Adrenal gland (tissue), 12 donors: ENCODE data around the gene NDRG2. TPM values are rescaled to one million over a fixed set of nuclear protein-coding genes. Genes with fewer than 3 reads are reported as not detected.

Source experiments
- DNase-seq, 7 donors: peaks; one replicate each; pipeline ENCODE4 v3.0.0-alpha.2; 2019 to 2020
- H3K27ac ChIP-seq, 5 donors: fragments of 200-600 bp; sonication (generic) in 4 of 5; 1 replicate in 3 of 5; 2 replicates in 2 of 5; pipeline versions ENCODE4 v1.5.1 to v1.8.0; 2016 to 2020; ENCODE audit warnings: mild to moderate bottlenecking in 1 of 5
- H3K27me3 ChIP-seq: fragments of 200-600 bp; 2 replicates; pipeline ENCODE4 v1.8.0; 2021
- H3K36me3 ChIP-seq, 2 donors: fragments of 200-600 bp; replicated peaks in 1 of 2; 1 replicate in 1 of 2; 2 replicates in 1 of 2; pipeline versions ENCODE4 v1.5.1 to v1.8.0; 2018 to 2022
- H3K4me1 ChIP-seq, 2 donors: fragments of 200-600 bp; replicated peaks in 1 of 2; 1 replicate in 1 of 2; 2 replicates in 1 of 2; pipeline versions ENCODE4 v1.5.1 to v1.8.0; 2018 to 2021
- H3K4me3 ChIP-seq, 4 donors: fragments of 200-600 bp; sonication (generic) in 3 of 4; one replicate each; pipeline ENCODE4 v1.5.1; 2016 to 2018
- H3K9me3 ChIP-seq, 3 donors: fragments of 200-600 bp; sonication (generic) in 1 of 3; replicated peaks in 1 of 3; 1 replicate in 2 of 3; 2 replicates in 1 of 3; pipeline versions ENCODE4 v1.5.1 to v1.8.0; 2016 to 2021
- POLR2A ChIP-seq, 2 donors: fragments of 450-650 bp; IDR thresholded peaks; one replicate each; pipeline ENCODE4 v1.6.1; 2017; ENCODE audit warnings: antibody characterized with exemption in 2 of 2, mild to moderate bottlenecking in 2 of 2, moderate library complexity in 1 of 2
- WGBS, 4 donors: extraction: QIAGEN DNeasy Blood & Tissue Kit in 2 of 4; methylation state at CpG; one replicate each; pipeline versions ENCODE4 v1.1.5 to v1.1.7; 2013 to 2017; 5-methylcytosine and 5-hydroxymethylcytosine counted together
- intact Hi-C, 2 donors: fragments of 100-400 bp; cut with DNase I; formaldehyde crosslinking; loops; one replicate each; pipeline versions ENCODE4 v1.14.1 to v1.15.0; 2022 to 2023
- polyA plus RNA-seq, 3 donors: library from polyadenylated mRNA; stranded (reverse); fragments of 200-250 nt in 2 of 3; fragments of 350-450 nt in 1 of 3; fragmentation: Illumina TruSeq in 1 of 3; extraction: RNeasy Lipid Tissue Mini Kit (QIAGEN cat#74804) in 1 of 3; gene quantifications; one replicate each; pipeline ENCODE4 v1.2.3, GENCODE V29; 2013 to 2014
- total RNA-seq, 9 donors: library from RNA; depleted of rRNA in 4 of 9; stranded (reverse); fragments of >200 nt in 4 of 9; fragments of 120-200 nt in 1 of 9; fragmentation: NEBNext Ultra II Directional in 1 of 9; extraction: Animal tissue kit (Norgen Biotek cat#: 25700) in 1 of 9; gene quantifications; one replicate each; pipeline versions ENCODE4 v1.1.0 to v1.2.4, GENCODE V29; 2013 to 2023
- TF ChIP-seq, protein P1 (sequence below), 6 experiments: fragments of 450-650 bp in 4 of 6; fragments of 200-600 bp in 2 of 6; sonication (generic) in 1 of 6; IDR thresholded peaks; 1 replicate in 5 of 6; 2 replicates in 1 of 6; pipeline versions ENCODE4 v1.5.1 to v1.8.0; 2016 to 2021; ENCODE audit warnings: antibody characterized with exemption in 6 of 6, mild to moderate bottlenecking in 2 of 6, moderate library complexity in 1 of 6
- donor health status: healthy with polysubstance abuse.
- donor health status: Bipolar disorder and iron deficiency.
- donor health status: DM: yes; HTN: yes; CAD: no.
- donor health status: DM: no; HTN: no; CAD: no.
- donor health status: DM: no; HTN: no; CAD: no.
- donor health status: DM: yes; HTN: yes; CAD: no.

Gene NDRG2
- total and polyA plus RNA-seq, 12 donors = 116 to 1,323 (median 629) TPM

DNA sequence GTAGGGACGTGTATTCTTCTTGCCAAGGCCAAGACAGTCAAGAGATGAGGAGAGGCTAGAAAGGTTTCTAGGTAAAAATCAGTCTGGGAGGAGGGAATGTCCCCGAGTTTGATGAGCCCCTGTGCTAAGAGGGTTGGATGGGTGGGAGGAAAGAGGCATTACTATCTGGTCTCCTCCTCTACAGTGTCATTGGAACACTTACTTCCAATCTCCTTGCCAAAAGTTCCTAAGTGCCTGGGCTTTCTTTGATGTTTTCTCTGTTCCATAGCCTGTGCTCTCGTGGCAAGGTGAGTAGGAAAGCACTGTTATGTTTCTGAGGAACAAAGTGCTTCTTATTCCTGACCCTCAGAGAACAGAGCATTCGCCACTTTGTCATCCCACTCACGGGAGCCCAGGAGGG, 9.8 kb upstream of the NDRG2 start, which contains the start of gene RNASE13:
Gene RNASE13 (minus strand): TSS at position 101 of the 400 bp plus-strand sequence. CDS start 519 bp downstream, outside the sequence.
- H3K9me3 ChIP-seq = no peaks in the 10 kb centered on the region
- 74 to 83% (median 77%) methylated on average over 5 of the region's 5 CpGs for WGBS, 4 donors
- no peak within 1 kb of the TSS for H3K27ac ChIP-seq
- no peak within 1 kb of the TSS for H3K4me3 ChIP-seq
- TF ChIP-seq, protein P1, sequence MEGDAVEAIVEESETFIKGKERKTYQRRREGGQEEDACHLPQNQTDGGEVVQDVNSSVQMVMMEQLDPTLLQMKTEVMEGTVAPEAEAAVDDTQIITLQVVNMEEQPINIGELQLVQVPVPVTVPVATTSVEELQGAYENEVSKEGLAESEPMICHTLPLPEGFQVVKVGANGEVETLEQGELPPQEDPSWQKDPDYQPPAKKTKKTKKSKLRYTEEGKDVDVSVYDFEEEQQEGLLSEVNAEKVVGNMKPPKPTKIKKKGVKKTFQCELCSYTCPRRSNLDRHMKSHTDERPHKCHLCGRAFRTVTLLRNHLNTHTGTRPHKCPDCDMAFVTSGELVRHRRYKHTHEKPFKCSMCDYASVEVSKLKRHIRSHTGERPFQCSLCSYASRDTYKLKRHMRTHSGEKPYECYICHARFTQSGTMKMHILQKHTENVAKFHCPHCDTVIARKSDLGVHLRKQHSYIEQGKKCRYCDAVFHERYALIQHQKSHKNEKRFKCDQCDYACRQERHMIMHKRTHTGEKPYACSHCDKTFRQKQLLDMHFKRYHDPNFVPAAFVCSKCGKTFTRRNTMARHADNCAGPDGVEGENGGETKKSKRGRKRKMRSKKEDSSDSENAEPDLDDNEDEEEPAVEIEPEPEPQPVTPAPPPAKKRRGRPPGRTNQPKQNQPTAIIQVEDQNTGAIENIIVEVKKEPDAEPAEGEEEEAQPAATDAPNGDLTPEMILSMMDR (IDR thresholded peaks at IDR 0.05) = no peak
- no peak for TF ChIP-seq POLR2A (IDR thresholded peaks at IDR 0.05)
- no peak for DNase-seq
- H3K36me3 ChIP-seq = no peaks in the 10 kb centered on the region
- peaks cover 15 to 23% of the 10 kb centered on the region in 2 donors for H3K4me1 ChIP-seq
- intact Hi-C loops = no loop called here
- H3K27me3 ChIP-seq = no peaks in the 10 kb centered on the region

DNA sequence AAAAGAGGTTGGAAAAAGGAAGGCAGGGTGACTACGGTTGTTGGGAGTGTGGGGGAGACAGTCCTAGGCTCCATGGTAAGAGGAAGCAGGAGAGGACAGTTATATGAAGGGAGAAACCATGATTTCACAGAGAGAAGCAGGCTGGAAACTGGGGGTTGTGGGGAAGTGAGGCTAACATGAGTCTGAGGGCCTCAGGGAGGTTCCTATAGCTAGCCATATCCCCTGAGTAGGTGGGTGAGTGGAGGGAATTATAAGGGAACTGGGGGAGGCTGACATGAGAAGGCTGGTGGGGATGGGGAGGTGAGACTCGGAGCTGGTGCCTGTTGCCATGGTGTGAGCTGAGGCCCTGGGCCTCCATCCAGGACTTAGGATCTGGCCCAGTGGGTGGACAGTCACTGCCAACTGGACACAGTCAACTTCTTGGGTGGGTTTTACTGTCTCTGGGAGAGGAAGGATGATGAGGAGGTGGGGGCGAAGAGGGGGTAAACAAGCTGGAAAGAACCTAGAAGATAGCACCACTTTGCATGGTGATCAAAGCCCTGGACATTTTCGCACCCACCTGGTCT, 8.4 kb upstream of the NDRG2 start:
- 90 to 97% (median 96%) methylated on average over 4 of the region's 4 CpGs for WGBS, 4 donors
- H3K27ac ChIP-seq = no peak overlapping the region

DNA sequence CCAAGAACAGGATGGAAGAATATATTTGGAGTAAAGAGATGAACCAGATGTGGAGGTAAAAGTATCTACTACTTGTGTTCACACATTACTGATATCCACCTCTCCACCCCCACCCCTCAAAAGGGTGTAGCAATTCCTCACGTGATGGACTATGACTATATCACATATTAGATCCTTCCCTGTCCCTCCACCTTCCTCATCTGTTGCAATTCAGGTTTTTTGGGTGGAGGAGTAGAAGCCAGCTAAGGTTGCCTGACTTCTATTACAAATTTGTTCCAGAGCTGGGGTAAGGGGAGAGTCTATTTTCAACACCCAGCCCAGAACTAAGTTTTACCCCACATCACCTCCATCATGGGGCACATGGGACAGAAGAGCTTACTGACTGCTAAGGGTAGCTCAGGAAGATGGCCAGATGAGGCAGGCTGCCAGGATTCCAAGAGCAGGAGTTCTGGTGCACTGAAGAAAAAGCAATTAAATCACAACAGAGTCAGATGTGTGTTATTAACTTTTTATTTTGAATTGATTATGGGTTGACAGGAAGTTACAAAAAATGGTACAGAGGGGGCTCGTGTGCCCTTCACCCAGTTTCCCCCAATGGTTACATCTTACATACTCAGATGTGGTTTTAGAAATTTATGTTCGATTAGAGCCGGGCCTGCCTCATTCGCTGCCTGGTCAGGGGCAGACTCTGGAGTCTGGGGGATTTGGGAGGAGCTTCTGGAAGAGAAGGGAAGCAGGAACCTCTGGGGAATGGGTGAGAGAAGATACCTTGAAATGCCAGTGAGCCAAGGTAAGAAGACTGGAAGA, 7.7 kb upstream of the NDRG2 start:
- peaks cover 0 to 4% of the 10 kb centered on the region in 2 donors for H3K4me1 ChIP-seq
- intact Hi-C loops = no loop called here
- no peak overlapping the region for H3K27ac ChIP-seq
- no peaks in the 10 kb centered on the region for H3K9me3 ChIP-seq
- H3K27me3 ChIP-seq = no peaks in the 10 kb centered on the region
- H3K36me3 ChIP-seq = no peaks in the 10 kb centered on the region
- 83 to 90% (median 86%) methylated on average over 5 of the region's 5 CpGs for WGBS, 4 donors
- DNase-seq = no peak
- TF ChIP-seq, protein P1 (IDR thresholded peaks at IDR 0.05) = no peak
- TF ChIP-seq POLR2A (IDR thresholded peaks at IDR 0.05) = no peak
- H3K4me3 ChIP-seq = no peak overlapping the region

More for the DNA sequence above, 8.4 kb upstream of the NDRG2 start:
- H3K27me3 ChIP-seq = no peaks in the 10 kb centered on the region
- no peaks in the 10 kb centered on the region for H3K9me3 ChIP-seq
- no peak for DNase-seq
- H3K4me3 ChIP-seq = no peak overlapping the region
- H3K4me1 ChIP-seq = peaks cover under 1 to 8% of the 10 kb centered on the region in 2 donors
- TF ChIP-seq, protein P1 (IDR thresholded peaks at IDR 0.05) = no peak
- TF ChIP-seq POLR2A (IDR thresholded peaks at IDR 0.05) = no peak
- no peaks in the 10 kb centered on the region for H3K36me3 ChIP-seq
- intact Hi-C loops = no loop called here

DNA sequence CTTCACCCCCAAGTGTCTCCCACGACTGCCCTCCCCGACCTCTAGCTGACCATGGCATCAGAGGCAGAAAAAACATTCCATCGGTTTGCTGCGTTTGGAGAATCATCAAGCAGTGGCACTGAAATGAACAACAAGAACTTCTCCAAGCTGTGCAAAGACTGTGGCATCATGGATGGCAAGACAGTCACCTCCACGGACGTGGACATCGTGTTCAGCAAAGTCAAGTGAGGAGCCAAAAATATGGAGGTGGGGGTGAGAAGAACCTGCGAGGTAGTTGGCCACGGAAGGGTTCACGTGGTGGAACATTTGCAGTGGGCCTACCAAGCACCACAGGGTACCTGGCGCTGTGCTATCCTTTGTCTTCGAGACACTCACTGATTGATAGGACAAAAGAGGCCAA, 5.7 kb upstream of the NDRG2 start:
- Histone ChIP-seq H3K27me3 (no peaks in the 10 kb centered on the region), H3K4me3 (no peak overlapping the region), H3K36me3 (no peaks in the 10 kb centered on the region), H3K27ac (no peak overlapping the region), H3K9me3 (no peaks in the 10 kb centered on the region), H3K4me1 (peaks cover 13 to 15% of the 10 kb centered on the region in 2 donors)
- peak in 2 of 7 donors; percentile 9 to 13 for DNase-seq
- TF ChIP-seq, protein P1 (IDR thresholded peaks at IDR 0.05) = no peak
- no peak for TF ChIP-seq POLR2A (IDR thresholded peaks at IDR 0.05)
- intact Hi-C loops = no loop called here
- WGBS, 4 donors = 88 to 96% (median 90%) methylated on average over 12 of the region's 12 CpGs
